Adipocyte (in vitro differentiated cells): ENCODE results near the gene SYT7.
A peak's percentile ranks its signal among the peaks of the same experiment; 100 is the strongest.
"Not testable (repeated sequence)": the region's sequence is repeated elsewhere in the genome, so short reads cannot be mapped to it uniquely, and the experiment has no call there.

ENCODE experiments used
- DNase-seq: peaks from one replicate; pipeline ENCODE4 v3.0.0-alpha.2; 2015; ENCODE audit warnings: low read depth
- H3K27me3 ChIP-seq: replicated peaks from 2 replicates; pipeline ENCODE4 v1.7.0; 2013; ENCODE audit warnings: mild to moderate bottlenecking, low read length, moderate library complexity; ENCODE audit not compliant: control insufficient read depth, insufficient read depth
- H3K36me3 ChIP-seq: 2 replicates; pipeline ENCODE4 v1.7.0; 2013; ENCODE audit warnings: low read length, mild to moderate bottlenecking, moderate library complexity; ENCODE audit not compliant: control insufficient read depth, insufficient read depth, severe bottlenecking
- H3K4me1 ChIP-seq: 2 replicates; pipeline ENCODE4 v1.7.0; 2013; ENCODE audit warnings: mild to moderate bottlenecking, low read length, moderate library complexity; ENCODE audit not compliant: control insufficient read depth, insufficient read depth
- H3K4me3 ChIP-seq: 2 replicates; pipeline ENCODE4 v1.7.0; 2013; ENCODE audit warnings: mild to moderate bottlenecking, low read length, moderate library complexity
- H3K9ac ChIP-seq: 2 replicates; pipeline ENCODE4 v1.7.0; 2013; ENCODE audit warnings: mild to moderate bottlenecking, low read length, moderate library complexity
- H3K9me3 ChIP-seq: 2 replicates; pipeline ENCODE4 v1.7.0; 2013; ENCODE audit warnings: mild to moderate bottlenecking, low read length, moderate library complexity; ENCODE audit not compliant: control insufficient read depth

The SYT7 gene

GRCh38 chr11:61475433-61475832, 105.4 kb downstream of the SYT7 start:
- peak overlapping the region; percentile 87 for H3K9ac ChIP-seq
- no peak for DNase-seq

GRCh38 chr11:61474013-61474643, 106.7 kb downstream of the SYT7 start:
- Histone ChIP-seq H3K36me3 (peaks cover 3% of the 10 kb centered on the region), H3K4me3 (peak overlapping the region; percentile 1), H3K9ac (peak overlapping the region; percentile 87), H3K9me3 (no peaks in the 10 kb centered on the region), H3K4me1 (peaks cover 46% of the 10 kb centered on the region), H3K27me3 (no peaks in the 10 kb centered on the region)
- no peak for DNase-seq

More at GRCh38 chr11:61475433-61475832, 105.4 kb downstream of the SYT7 start:
- Histone ChIP-seq H3K4me3 (no peak overlapping the region), H3K27me3 (peaks cover 6% of the 10 kb centered on the region), H3K9me3 (no peaks in the 10 kb centered on the region), H3K4me1 (peaks cover 46% of the 10 kb centered on the region), H3K36me3 (no peaks in the 10 kb centered on the region)

GRCh38 chr11:61473370-61474012, 107.4 kb downstream of the SYT7 start:
- DNase-seq = peak; percentile 22
- peaks cover 46% of the 10 kb centered on the region for H3K4me1 ChIP-seq
- H3K27me3 ChIP-seq = no peaks in the 10 kb centered on the region
- H3K4me3 ChIP-seq = peak overlapping the region; percentile 1
- H3K9me3 ChIP-seq = no peaks in the 10 kb centered on the region
- H3K9ac ChIP-seq = peak overlapping the region; percentile 87
- H3K36me3 ChIP-seq = peaks cover 3% of the 10 kb centered on the region

- peak overlapping the region; percentile 59 for H3K4me3 ChIP-seq
- DNase-seq = no peak
Observed at GRCh38 chr11:61472868-61473267, 108.0 kb downstream of the SYT7 start.

GRCh38 chr11:61472282-61472681, 108.6 kb downstream of the SYT7 start:
- Histone ChIP-seq H3K4me3 (peak overlapping the region; percentile 59), H3K27me3 (no peaks in the 10 kb centered on the region), H3K36me3 (peaks cover 3% of the 10 kb centered on the region), H3K4me1 (peaks cover 49% of the 10 kb centered on the region), H3K9me3 (no peaks in the 10 kb centered on the region), H3K9ac (peak overlapping the region; percentile 87)
- DNase-seq = no peak

More at GRCh38 chr11:61472868-61473267, 108.0 kb downstream of the SYT7 start:
- peak overlapping the region; percentile 87 for H3K9ac ChIP-seq
- H3K9me3 ChIP-seq = no peaks in the 10 kb centered on the region
- peaks cover 51% of the 10 kb centered on the region for H3K4me1 ChIP-seq
- H3K27me3 ChIP-seq = no peaks in the 10 kb centered on the region
- H3K36me3 ChIP-seq = peaks cover 3% of the 10 kb centered on the region

- Histone ChIP-seq H3K4me1 (peaks cover 19% of the 10 kb centered on the region), H3K9me3 (no peaks in the 10 kb centered on the region), H3K36me3 (peaks cover 7% of the 10 kb centered on the region), H3K4me3 (no peak overlapping the region), H3K27me3 (no peaks in the 10 kb centered on the region), H3K9ac (no peak overlapping the region)
- DNase-seq = no peak
Observed at GRCh38 chr11:61468002-61468401, 112.9 kb downstream of the SYT7 start.

- H3K27me3 ChIP-seq, H3K4me3 ChIP-seq, H3K9ac ChIP-seq, H3K36me3 ChIP-seq, H3K9me3 ChIP-seq, DNase-seq: not testable (repeated sequence)
- peaks cover 15% of the 10 kb centered on the region for H3K4me1 ChIP-seq
Observed at GRCh38 chr11:61467602-61468001, 113.3 kb downstream of the SYT7 start.
